HepG2 (cell line): ENCODE data around the gene CD4. TPM values are rescaled to one million over a fixed set of nuclear protein-coding genes. Genes with fewer than 3 reads are reported as not detected.
A peak's percentile ranks its signal among the peaks of the same experiment; 100 is the strongest.

Experiments used
- ATF7-NPFF ChIP-seq: sonication (generic); formaldehyde crosslinking; IDR thresholded peaks from 2 replicates; pipeline ENCODE4 v1.8.1; 2023; ENCODE audit warnings: mild to moderate bottlenecking, low read depth, missing genetic modification reagents, moderate library complexity
- CERS6 ChIP-seq: sonication (generic); formaldehyde crosslinking; IDR thresholded peaks from 2 replicates; pipeline ENCODE4 v1.5.0; 2020; ENCODE audit warnings: missing genetic modification reagents
- DMTF1 ChIP-seq: sonication (generic); formaldehyde crosslinking; IDR thresholded peaks from 2 replicates; pipeline ENCODE4 v1.4.0; 2020; ENCODE audit warnings: mild to moderate bottlenecking, missing genetic modification reagents
- DPF2 ChIP-seq: sonication (generic); formaldehyde crosslinking; IDR thresholded peaks from 2 replicates; pipeline ENCODE4 v1.4.0; 2020; ENCODE audit warnings: mild to moderate bottlenecking, low read depth, missing genetic modification reagents, borderline replicate concordance
- FOXA1 ChIP-seq, 2 experiments: fragments of 450-650 bp in 1 of 2; sonication (generic) in 1 of 2; formaldehyde crosslinking in 1 of 2; IDR thresholded peaks; 2 replicates each; pipeline versions ENCODE4 v1.4.0 to v1.6.1; 2016 to 2020; ENCODE audit warnings: missing genetic modification reagents in 1 of 2
- GLMP ChIP-seq: sonication (generic); formaldehyde crosslinking; IDR thresholded peaks from 2 replicates; pipeline ENCODE4 v1.9.0; 2021; ENCODE audit warnings: missing genetic modification reagents, mild to moderate bottlenecking, borderline replicate concordance
- HOXA7 ChIP-seq: sonication (generic); formaldehyde crosslinking; IDR thresholded peaks from 2 replicates; pipeline ENCODE4 v1.8.1; 2022; ENCODE audit warnings: mild to moderate bottlenecking, missing genetic modification reagents, moderate library complexity
- NAIF1 ChIP-seq: sonication (generic); formaldehyde crosslinking; IDR thresholded peaks from 2 replicates; pipeline ENCODE4 v1.5.0; 2020; ENCODE audit warnings: mild to moderate bottlenecking, missing genetic modification reagents, borderline replicate concordance
- NR2C2 ChIP-seq: sonication (generic); formaldehyde crosslinking; IDR thresholded peaks from 2 replicates; pipeline ENCODE4 v1.4.0; 2020; ENCODE audit warnings: missing genetic modification reagents, mild to moderate bottlenecking, moderate library complexity, borderline replicate concordance
- NRL ChIP-seq: sonication (generic); formaldehyde crosslinking; IDR thresholded peaks from 2 replicates; pipeline ENCODE4 v1.5.0; 2020; ENCODE audit warnings: missing genetic modification reagents, mild to moderate bottlenecking, moderate library complexity, borderline replicate concordance
- PAX8 ChIP-seq: sonication (generic); formaldehyde crosslinking; IDR thresholded peaks from 2 replicates; pipeline ENCODE4 v1.8.0; 2022; ENCODE audit warnings: mild to moderate bottlenecking, missing genetic modification reagents, borderline replicate concordance
- TAF1 ChIP-seq: sonication (generic); formaldehyde crosslinking; IDR thresholded peaks from 2 replicates; pipeline ENCODE4 v1.4.0; 2020; ENCODE audit warnings: missing genetic modification reagents
- ZFP82 ChIP-seq: sonication (generic); formaldehyde crosslinking; IDR thresholded peaks from 2 replicates; pipeline ENCODE4 v1.5.1; 2020; ENCODE audit warnings: mild to moderate bottlenecking, missing genetic modification reagents, borderline replicate concordance
- ZMYM4 ChIP-seq: sonication (generic); formaldehyde crosslinking; IDR thresholded peaks from 2 replicates; pipeline ENCODE4 v1.8.1; 2023; ENCODE audit warnings: mild to moderate bottlenecking, missing genetic modification reagents
- ZNF12 ChIP-seq: sonication (generic); formaldehyde crosslinking; IDR thresholded peaks from 2 replicates; pipeline ENCODE4 v1.5.0; 2020; ENCODE audit warnings: missing genetic modification reagents
- ZNF292 ChIP-seq: sonication (generic); formaldehyde crosslinking; IDR thresholded peaks from 2 replicates; pipeline ENCODE4 v1.8.1; 2022; ENCODE audit warnings: mild to moderate bottlenecking, low read depth, missing genetic modification reagents, borderline replicate concordance
- ZNF691 ChIP-seq: sonication (generic); formaldehyde crosslinking; IDR thresholded peaks from 2 replicates; pipeline ENCODE4 v1.4.0; 2020; ENCODE audit warnings: missing genetic modification reagents, low read depth, mild to moderate bottlenecking, borderline replicate concordance
- ZNF709 ChIP-seq: sonication (generic); formaldehyde crosslinking; IDR thresholded peaks from 2 replicates; pipeline ENCODE4 v1.5.0; 2020; ENCODE audit warnings: mild to moderate bottlenecking, missing genetic modification reagents
- ZNF747 ChIP-seq: sonication (generic); formaldehyde crosslinking; IDR thresholded peaks from 2 replicates; pipeline ENCODE4 v1.8.1; 2023; ENCODE audit warnings: missing genetic modification reagents, mild to moderate bottlenecking, borderline replicate concordance
- polyA plus RNA-seq, 8 experiments: library from polyadenylated mRNA; depleted of rRNA in 3 of 8; stranded (reverse) in 7 of 8; unstranded in 1 of 8; fragments of >200 nt; fragmentation: Illumina TruSeq in 4 of 8; extraction: Trizol in 4 of 8; gene quantifications; 2 replicates each; pipeline versions ENCODE4 v1.2.1 to v1.2.3, GENCODE V29; 2011 to 2016; ENCODE audit warnings: low read depth in 4 of 8, missing spikeins in 1 of 8, mixed read lengths in 1 of 8; ENCODE audit not compliant: insufficient read depth in 1 of 8
- total RNA-seq, 5 experiments: library from RNA; depleted of rRNA; stranded (reverse); fragments of >200 nt; fragmentation: Illumina TruSeq; extraction: Trizol; gene quantifications; 2 replicates each; pipeline ENCODE4 v1.2.3, GENCODE V29; 2016; ENCODE audit warnings: low read depth in 1 of 5

CD4 gene
- total and polyA plus RNA-seq, 2 of the 13 experiments (the other 11 are each of a cell fraction or from before 2014, with no cell fraction given) = 0.07 to 0.95 TPM

- TF ChIP-seq FOXA1 (IDR thresholded peaks at IDR 0.05) (no peak), FOXA1 (CRISPR knock-in tag; IDR thresholded peaks at IDR 0.05) (no peak), ATF7-NPFF (CRISPR knock-in tag) (peak; percentile 68; the same call in 1 of the 2 replicates), ZNF691 (CRISPR knock-in tag) (no peak; the same call in 1 of the 2 replicates), NRL (no peak), ZNF12 (no peak), ZMYM4 (0 out of 2 replicates have a peak, but pooled peaks have one; percentile 61), ZNF747 (CRISPR knock-in tag) (peak; percentile 22; the same call in 1 of the 2 replicates), NAIF1 (CRISPR knock-in tag) (peak; percentile 17; the same call in 1 of the 2 replicates), DMTF1 (CRISPR knock-in tag) (no peak), CERS6 (CRISPR knock-in tag) (no peak), ZNF709 (CRISPR knock-in tag) (no peak; the same call in none of the 2 replicates), DPF2 (CRISPR knock-in tag) (no peak), ZFP82 (0 out of 2 replicates have a peak, but pooled peaks have one; percentile 76), HOXA7 (CRISPR knock-in tag) (no peak), ZNF292 (CRISPR knock-in tag) (peak; percentile 38; the same call in 1 of the 2 replicates), GLMP (CRISPR knock-in tag) (no peak), TAF1 (CRISPR knock-in tag) (peak; percentile 77), NR2C2 (CRISPR knock-in tag) (peak; percentile 25; the same call in 1 of the 2 replicates), PAX8 (CRISPR knock-in tag) (0 out of 2 replicates have a peak, but pooled peaks have one; percentile 37)
Measured at GRCh38 chr12:6828781-6829535, 39.6 kb downstream of the CD4 start (continued).
